HepG2 (cell line): Measurements from ENCODE around the gene SLC13A3. TPM values are rescaled to one million over a fixed set of nuclear protein-coding genes. Genes with fewer than 3 reads are reported as not detected.
A peak's percentile ranks its signal among the peaks of the same experiment; 100 is the strongest.

ENCODE experiments used
- IKZF4 ChIP-seq: sonication (generic); formaldehyde crosslinking; IDR thresholded peaks from 2 replicates; pipeline ENCODE4 v1.5.1; 2020; ENCODE audit warnings: borderline replicate concordance, mild to moderate bottlenecking, low read depth, missing genetic modification reagents; ENCODE audit errors: not compliant biosample characterization
- MEIS1 ChIP-seq: sonication (generic); formaldehyde crosslinking; IDR thresholded peaks from 2 replicates; pipeline ENCODE4 v1.9.0; 2021; ENCODE audit warnings: mild to moderate bottlenecking, missing genetic modification reagents, moderate library complexity, borderline replicate concordance
- POLR2AphosphoS5 ChIP-seq: IDR thresholded peaks from 2 replicates; pipeline ENCODE4 v1.6.1; 2012; ENCODE audit warnings: low read depth, low read length
- PTBP1 ChIP-seq: fragments of 200-400 bp; formaldehyde crosslinking; IDR thresholded peaks from 2 replicates; pipeline ENCODE4 v1.6.1; 2018; ENCODE audit warnings: low read length, low read depth; ENCODE audit not compliant: poor library complexity, severe bottlenecking
- RBM39 ChIP-seq: fragments of 200-400 bp; formaldehyde crosslinking; IDR thresholded peaks from one replicate; pipeline ENCODE4 v1.6.1; 2018; ENCODE audit warnings: antibody characterized with exemption, mild to moderate bottlenecking, low read depth, low read length; ENCODE audit not compliant: poor library complexity, severe bottlenecking
- SMAD3 ChIP-seq: sonication (generic); formaldehyde crosslinking; IDR thresholded peaks from 2 replicates; pipeline ENCODE4 v1.4.0; 2020; ENCODE audit warnings: missing genetic modification reagents
- SP2 ChIP-seq: sonication (generic); formaldehyde crosslinking; IDR thresholded peaks from 2 replicates; pipeline ENCODE4 v1.5.1; 2020; ENCODE audit warnings: mild to moderate bottlenecking, missing genetic modification reagents
- SUZ12 ChIP-seq: fragments of 150-350 bp; IDR thresholded peaks from 2 replicates; pipeline ENCODE4 v1.6.1; 2014; ENCODE audit warnings: low read depth, low read length
- ZNF382 ChIP-seq: sonication (generic); formaldehyde crosslinking; IDR thresholded peaks from 2 replicates; pipeline ENCODE4 v1.5.0; 2020; ENCODE audit warnings: missing genetic modification reagents, mild to moderate bottlenecking, borderline replicate concordance
- ZNF556 ChIP-seq: sonication (generic); formaldehyde crosslinking; IDR thresholded peaks from 2 replicates; pipeline ENCODE4 v1.4.0; 2020; ENCODE audit warnings: mild to moderate bottlenecking, missing genetic modification reagents, borderline replicate concordance
- ZNF619 ChIP-seq: sonication (generic); formaldehyde crosslinking; IDR thresholded peaks from 2 replicates; pipeline ENCODE4 v1.4.0; 2020; ENCODE audit warnings: mild to moderate bottlenecking, missing genetic modification reagents
- polyA plus RNA-seq, 8 experiments: library from polyadenylated mRNA; depleted of rRNA in 3 of 8; stranded (reverse) in 7 of 8; unstranded in 1 of 8; fragments of >200 nt; fragmentation: Illumina TruSeq in 4 of 8; extraction: Trizol in 4 of 8; gene quantifications; 2 replicates each; pipeline versions ENCODE4 v1.2.1 to v1.2.3, GENCODE V29; 2011 to 2016; ENCODE audit warnings: low read depth in 4 of 8, missing spikeins in 1 of 8, mixed read lengths in 1 of 8; ENCODE audit not compliant: insufficient read depth in 1 of 8
- total RNA-seq, 5 experiments: library from RNA; depleted of rRNA; stranded (reverse); fragments of >200 nt; fragmentation: Illumina TruSeq; extraction: Trizol; gene quantifications; 2 replicates each; pipeline ENCODE4 v1.2.3, GENCODE V29; 2016; ENCODE audit warnings: low read depth in 1 of 5
- TF ChIP-seq, protein P1 (sequence below): sonication (generic); formaldehyde crosslinking; IDR thresholded peaks from 2 replicates; pipeline ENCODE4 v1.8.0; 2022; ENCODE audit warnings: mild to moderate bottlenecking, missing genetic modification reagents, moderate library complexity
- TF ChIP-seq, protein P2 (sequence below): sonication (generic); formaldehyde crosslinking; IDR thresholded peaks from 2 replicates; pipeline ENCODE4 v1.5.0; 2020; ENCODE audit warnings: mild to moderate bottlenecking, missing genetic modification reagents
- TF ChIP-seq, protein P3 (sequence below): sonication (generic); formaldehyde crosslinking; IDR thresholded peaks from 2 replicates; pipeline ENCODE4 v1.4.0; 2020; ENCODE audit warnings: missing genetic modification reagents
- TF ChIP-seq, protein P4 (sequence below): sonication (generic); formaldehyde crosslinking; IDR thresholded peaks from 2 replicates; pipeline ENCODE4 v1.4.0; 2020; ENCODE audit warnings: missing genetic modification reagents
- TF ChIP-seq, protein P5 (sequence below): sonication (generic); formaldehyde crosslinking; IDR thresholded peaks from 2 replicates; pipeline ENCODE4 v1.4.0; 2020; ENCODE audit warnings: missing genetic modification reagents

The SLC13A3 gene
- total and polyA plus RNA-seq, 2 of the 13 experiments (the other 11 are each of a cell fraction or from before 2014, with no cell fraction given), result 66.5 to 76.0 TPM

DNA sequence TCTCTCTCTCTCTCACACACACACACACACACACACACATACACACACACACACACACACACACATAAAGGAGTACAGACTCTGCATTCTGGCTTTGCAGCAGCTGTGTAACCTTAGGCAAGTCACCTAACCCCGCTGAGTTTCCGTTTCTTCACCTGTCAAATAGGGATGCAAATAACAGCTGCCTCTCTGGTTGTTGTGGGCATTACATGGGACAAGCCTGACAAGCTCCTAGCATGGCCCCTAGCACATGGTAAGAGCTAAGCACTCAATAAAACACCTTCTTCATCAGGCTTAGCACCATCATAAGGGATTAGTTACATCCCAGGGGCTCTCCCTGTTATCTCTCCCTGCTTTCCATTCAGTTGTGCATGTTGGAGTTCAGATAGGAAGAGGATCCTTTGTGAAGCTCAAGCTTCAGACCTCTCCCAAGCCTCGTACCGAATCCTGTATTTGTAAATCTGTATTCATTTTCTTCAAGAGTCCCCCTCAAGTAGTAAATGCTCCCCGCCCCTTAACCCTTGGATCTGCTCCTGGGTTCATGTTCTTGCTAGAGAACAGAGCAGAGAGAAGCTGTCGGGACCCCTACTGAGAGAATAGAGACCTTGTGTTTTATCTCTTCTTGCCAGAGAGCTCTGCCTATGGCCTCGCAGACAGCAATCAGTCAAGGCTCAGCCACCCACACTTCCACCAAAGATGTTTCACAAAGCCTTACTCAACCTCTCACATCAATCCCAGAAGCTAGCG lies 2.2 kb downstream of the SLC13A3 start (continued):
- no peak for TF ChIP-seq SUZ12
- no peak for TF ChIP-seq ZNF619 (CRISPR knock-in tag)
- TF ChIP-seq ZNF382 (CRISPR knock-in tag), result no peak
- no peak for TF ChIP-seq RBM39
- no peak for TF ChIP-seq ZNF556
- TF ChIP-seq MEIS1, result no peak
- TF ChIP-seq POLR2AphosphoS5, result 0 out of 2 replicates have a peak, but pooled peaks have one; percentile 19
- TF ChIP-seq SMAD3, result no peak
- TF ChIP-seq, protein P1, sequence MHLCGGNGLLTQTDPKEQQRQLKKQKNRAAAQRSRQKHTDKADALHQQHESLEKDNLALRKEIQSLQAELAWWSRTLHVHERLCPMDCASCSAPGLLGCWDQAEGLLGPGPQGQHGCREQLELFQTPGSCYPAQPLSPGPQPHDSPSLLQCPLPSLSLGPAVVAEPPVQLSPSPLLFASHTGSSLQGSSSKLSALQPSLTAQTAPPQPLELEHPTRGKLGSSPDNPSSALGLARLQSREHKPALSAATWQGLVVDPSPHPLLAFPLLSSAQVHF (CRISPR knock-in tag), result no peak
- TF ChIP-seq SP2 (CRISPR knock-in tag), result no peak
- TF ChIP-seq, protein P2, sequence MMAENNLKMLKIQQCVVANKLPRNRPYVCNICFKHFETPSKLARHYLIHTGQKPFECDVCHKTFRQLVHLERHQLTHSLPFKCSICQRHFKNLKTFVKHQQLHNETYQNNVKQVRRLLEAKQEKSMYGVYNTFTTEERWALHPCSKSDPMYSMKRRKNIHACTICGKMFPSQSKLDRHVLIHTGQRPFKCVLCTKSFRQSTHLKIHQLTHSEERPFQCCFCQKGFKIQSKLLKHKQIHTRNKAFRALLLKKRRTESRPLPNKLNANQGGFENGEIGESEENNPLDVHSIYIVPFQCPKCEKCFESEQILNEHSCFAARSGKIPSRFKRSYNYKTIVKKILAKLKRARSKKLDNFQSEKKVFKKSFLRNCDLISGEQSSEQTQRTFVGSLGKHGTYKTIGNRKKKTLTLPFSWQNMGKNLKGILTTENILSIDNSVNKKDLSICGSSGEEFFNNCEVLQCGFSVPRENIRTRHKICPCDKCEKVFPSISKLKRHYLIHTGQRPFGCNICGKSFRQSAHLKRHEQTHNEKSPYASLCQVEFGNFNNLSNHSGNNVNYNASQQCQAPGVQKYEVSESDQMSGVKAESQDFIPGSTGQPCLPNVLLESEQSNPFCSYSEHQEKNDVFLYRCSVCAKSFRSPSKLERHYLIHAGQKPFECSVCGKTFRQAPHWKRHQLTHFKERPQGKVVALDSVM (CRISPR knock-in tag), result peak; percentile 52; the same call in 1 of the 2 replicates
- TF ChIP-seq, protein P3, sequence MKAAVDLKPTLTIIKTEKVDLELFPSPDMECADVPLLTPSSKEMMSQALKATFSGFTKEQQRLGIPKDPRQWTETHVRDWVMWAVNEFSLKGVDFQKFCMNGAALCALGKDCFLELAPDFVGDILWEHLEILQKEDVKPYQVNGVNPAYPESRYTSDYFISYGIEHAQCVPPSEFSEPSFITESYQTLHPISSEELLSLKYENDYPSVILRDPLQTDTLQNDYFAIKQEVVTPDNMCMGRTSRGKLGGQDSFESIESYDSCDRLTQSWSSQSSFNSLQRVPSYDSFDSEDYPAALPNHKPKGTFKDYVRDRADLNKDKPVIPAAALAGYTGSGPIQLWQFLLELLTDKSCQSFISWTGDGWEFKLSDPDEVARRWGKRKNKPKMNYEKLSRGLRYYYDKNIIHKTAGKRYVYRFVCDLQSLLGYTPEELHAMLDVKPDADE (CRISPR knock-in tag), result no peak
- no peak for TF ChIP-seq PTBP1
- TF ChIP-seq, protein P4, sequence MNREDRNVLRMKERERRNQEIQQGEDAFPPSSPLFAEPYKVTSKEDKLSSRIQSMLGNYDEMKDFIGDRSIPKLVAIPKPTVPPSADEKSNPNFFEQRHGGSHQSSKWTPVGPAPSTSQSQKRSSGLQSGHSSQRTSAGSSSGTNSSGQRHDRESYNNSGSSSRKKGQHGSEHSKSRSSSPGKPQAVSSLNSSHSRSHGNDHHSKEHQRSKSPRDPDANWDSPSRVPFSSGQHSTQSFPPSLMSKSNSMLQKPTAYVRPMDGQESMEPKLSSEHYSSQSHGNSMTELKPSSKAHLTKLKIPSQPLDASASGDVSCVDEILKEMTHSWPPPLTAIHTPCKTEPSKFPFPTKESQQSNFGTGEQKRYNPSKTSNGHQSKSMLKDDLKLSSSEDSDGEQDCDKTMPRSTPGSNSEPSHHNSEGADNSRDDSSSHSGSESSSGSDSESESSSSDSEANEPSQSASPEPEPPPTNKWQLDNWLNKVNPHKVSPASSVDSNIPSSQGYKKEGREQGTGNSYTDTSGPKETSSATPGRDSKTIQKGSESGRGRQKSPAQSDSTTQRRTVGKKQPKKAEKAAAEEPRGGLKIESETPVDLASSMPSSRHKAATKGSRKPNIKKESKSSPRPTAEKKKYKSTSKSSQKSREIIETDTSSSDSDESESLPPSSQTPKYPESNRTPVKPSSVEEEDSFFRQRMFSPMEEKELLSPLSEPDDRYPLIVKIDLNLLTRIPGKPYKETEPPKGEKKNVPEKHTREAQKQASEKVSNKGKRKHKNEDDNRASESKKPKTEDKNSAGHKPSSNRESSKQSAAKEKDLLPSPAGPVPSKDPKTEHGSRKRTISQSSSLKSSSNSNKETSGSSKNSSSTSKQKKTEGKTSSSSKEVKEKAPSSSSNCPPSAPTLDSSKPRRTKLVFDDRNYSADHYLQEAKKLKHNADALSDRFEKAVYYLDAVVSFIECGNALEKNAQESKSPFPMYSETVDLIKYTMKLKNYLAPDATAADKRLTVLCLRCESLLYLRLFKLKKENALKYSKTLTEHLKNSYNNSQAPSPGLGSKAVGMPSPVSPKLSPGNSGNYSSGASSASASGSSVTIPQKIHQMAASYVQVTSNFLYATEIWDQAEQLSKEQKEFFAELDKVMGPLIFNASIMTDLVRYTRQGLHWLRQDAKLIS (CRISPR knock-in tag), result no peak
- TF ChIP-seq, protein P5, sequence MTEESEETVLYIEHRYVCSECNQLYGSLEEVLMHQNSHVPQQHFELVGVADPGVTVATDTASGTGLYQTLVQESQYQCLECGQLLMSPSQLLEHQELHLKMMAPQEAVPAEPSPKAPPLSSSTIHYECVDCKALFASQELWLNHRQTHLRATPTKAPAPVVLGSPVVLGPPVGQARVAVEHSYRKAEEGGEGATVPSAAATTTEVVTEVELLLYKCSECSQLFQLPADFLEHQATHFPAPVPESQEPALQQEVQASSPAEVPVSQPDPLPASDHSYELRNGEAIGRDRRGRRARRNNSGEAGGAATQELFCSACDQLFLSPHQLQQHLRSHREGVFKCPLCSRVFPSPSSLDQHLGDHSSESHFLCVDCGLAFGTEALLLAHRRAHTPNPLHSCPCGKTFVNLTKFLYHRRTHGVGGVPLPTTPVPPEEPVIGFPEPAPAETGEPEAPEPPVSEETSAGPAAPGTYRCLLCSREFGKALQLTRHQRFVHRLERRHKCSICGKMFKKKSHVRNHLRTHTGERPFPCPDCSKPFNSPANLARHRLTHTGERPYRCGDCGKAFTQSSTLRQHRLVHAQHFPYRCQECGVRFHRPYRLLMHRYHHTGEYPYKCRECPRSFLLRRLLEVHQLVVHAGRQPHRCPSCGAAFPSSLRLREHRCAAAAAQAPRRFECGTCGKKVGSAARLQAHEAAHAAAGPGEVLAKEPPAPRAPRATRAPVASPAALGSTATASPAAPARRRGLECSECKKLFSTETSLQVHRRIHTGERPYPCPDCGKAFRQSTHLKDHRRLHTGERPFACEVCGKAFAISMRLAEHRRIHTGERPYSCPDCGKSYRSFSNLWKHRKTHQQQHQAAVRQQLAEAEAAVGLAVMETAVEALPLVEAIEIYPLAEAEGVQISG (CRISPR knock-in tag), result peak; percentile 12; the same call in 1 of the 2 replicates
- no peak for TF ChIP-seq IKZF4 (CRISPR knock-in tag)
